ENCODE results near the gene PPY. TPM values are rescaled to one million over a fixed set of nuclear protein-coding genes. Genes with fewer than 3 reads are reported as not detected.

PPY gene
- total RNA-seq, 2 donors from 2014 or later: not detected

DNA sequence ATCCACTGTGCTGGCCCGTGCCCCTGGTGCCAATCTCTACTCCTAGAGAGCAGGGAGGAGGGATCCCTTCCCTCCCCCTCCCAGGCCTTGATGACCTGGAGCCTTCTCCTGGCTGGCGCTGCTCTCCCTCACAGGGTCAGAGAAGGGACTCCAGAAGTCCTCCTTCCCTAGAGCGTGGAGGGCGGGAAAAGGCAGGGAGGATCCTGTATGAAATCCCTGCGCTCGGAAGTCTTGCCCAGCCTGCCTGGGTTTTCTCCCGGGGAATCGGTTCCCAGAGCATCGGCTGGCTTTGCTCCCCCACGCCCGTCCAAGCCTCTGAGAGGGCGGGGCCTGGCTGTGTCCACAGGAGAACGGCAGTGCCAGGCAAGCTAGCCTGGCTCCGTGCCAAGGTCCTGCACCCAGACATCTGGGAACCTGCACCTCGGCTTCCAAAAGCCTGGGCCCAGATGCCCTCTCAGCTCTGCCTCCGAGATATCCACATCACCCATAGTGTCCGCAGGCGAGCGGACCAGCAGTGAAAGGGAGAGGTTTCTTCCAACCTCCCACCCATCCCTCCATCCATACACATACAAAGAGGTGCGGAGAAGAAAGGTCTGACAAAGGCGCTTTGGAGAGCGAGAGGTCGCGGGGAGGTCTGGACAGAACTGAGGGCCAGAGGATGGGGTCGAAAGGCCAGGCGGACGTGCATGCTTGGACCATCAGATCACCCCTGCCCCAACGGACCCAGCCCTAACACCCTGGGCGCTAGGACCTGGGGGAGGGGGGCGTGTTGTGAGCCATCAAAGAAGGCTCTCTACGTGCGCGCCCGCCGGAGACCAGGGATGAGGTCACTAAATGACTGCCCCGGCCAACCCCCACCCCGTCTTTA is 36.1 kb downstream of the PPY start:
- 1 to 3% methylated on average over 20 to 37 of the region's 37 CpGs for WGBS, 2 experiments (ENCODE audit: insufficient coverage in 1 of 2, insufficient read length in 1 of 2)
- Mint-ChIP-seq H3K9me3 (no peaks in the 10 kb centered on the region), H3K4me1 (peaks cover 3% of the 10 kb centered on the region), H3K27me3 (ENCODE audit: insufficient read depth) (peaks cover 64% of the 10 kb centered on the region), H3K27ac (peak overlapping the region; percentile 3), H3K4me3 (peak overlapping the region; percentile 63), H3K36me3 (ENCODE audit: low read depth) (no peaks in the 10 kb centered on the region)
- peak overlapping the region; percentile 72 for H3K4me3 ChIP-seq (ENCODE audit: low read length)
- H3K27me3 ChIP-seq (ENCODE audit: control insufficient read depth, insufficient read depth, low read length, poor library complexity, severe bottlenecking): peaks cover 61% of the 10 kb centered on the region
- H3K9ac ChIP-seq (ENCODE audit: extremely low read depth, low read length, poor library complexity, severe bottlenecking): no peak overlapping the region
- H3K27ac ChIP-seq (ENCODE audit: low read depth, low read length): peak overlapping the region; percentile 76
- no peak for TF ChIP-seq CTCF (conservative IDR thresholded peaks at IDR 0.05)
- no peaks in the 10 kb centered on the region for H3K4me1 ChIP-seq (ENCODE audit: control insufficient read depth, insufficient read depth, low read length)
- no peaks in the 10 kb centered on the region for H3K9me3 ChIP-seq (ENCODE audit: control insufficient read depth, low read length)
- peak; percentile 99 for DNase-seq
- H3K36me3 ChIP-seq (ENCODE audit: control insufficient read depth, insufficient read depth, low read length): no peaks in the 10 kb centered on the region

DNA sequence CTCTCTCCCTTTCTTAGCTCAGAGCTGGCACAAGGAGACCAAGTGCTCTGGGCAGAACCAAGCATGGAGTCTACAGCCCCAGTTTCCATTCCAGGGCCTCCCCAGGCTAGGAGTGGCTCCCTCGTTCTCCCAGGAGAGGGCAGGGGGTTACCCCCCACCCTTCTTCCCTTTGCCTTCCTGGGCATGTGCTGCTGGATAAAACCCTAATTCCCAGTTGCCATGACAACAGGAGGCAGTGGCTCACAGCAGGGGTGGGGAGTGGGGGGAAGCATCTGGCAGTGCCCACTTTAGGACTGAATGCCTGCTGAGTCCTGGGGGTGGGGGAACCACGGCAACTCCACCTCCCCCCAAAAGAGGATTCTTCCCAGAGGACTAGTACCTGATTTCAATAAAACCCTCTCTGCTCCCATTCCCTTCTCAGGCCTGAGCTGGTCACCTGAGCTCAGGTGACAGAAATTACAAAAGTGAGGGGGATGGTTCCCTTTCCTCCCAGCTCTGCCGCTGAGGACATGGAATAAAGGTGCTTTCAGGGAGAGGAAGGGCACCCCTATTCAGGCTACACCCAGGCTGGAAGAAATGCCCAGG is 36.8 kb downstream of the PPY start:
- H3K4me1 ChIP-seq (ENCODE audit: control insufficient read depth, insufficient read depth, low read length): no peaks in the 10 kb centered on the region
- Mint-ChIP-seq H3K4me1 (peaks cover 10% of the 10 kb centered on the region), H3K27me3 (ENCODE audit: insufficient read depth) (peaks cover 69% of the 10 kb centered on the region), H3K36me3 (ENCODE audit: low read depth) (no peaks in the 10 kb centered on the region), H3K9me3 (no peaks in the 10 kb centered on the region), H3K27ac (no peak overlapping the region), H3K4me3 (peak overlapping the region; percentile 63)
- DNase-seq: no peak
- no peaks in the 10 kb centered on the region for H3K9me3 ChIP-seq (ENCODE audit: control insufficient read depth, low read length)
- H3K27ac ChIP-seq (ENCODE audit: low read depth, low read length): no peak overlapping the region
- no peak for TF ChIP-seq CTCF (conservative IDR thresholded peaks at IDR 0.05)
- H3K9ac ChIP-seq (ENCODE audit: extremely low read depth, low read length, poor library complexity, severe bottlenecking): no peak overlapping the region
- WGBS, 2 experiments (ENCODE audit: insufficient coverage in 1 of 2, insufficient read length in 1 of 2): 25% methylated on average over 3 of the region's 3 CpGs; no CpG with 5 or more reads in 1 of the 2 experiments
- H3K4me3 ChIP-seq (ENCODE audit: low read length): no peak overlapping the region
- H3K36me3 ChIP-seq (ENCODE audit: control insufficient read depth, insufficient read depth, low read length): no peaks in the 10 kb centered on the region
- peaks cover 64% of the 10 kb centered on the region for H3K27me3 ChIP-seq (ENCODE audit: control insufficient read depth, insufficient read depth, low read length, poor library complexity, severe bottlenecking)

DNA sequence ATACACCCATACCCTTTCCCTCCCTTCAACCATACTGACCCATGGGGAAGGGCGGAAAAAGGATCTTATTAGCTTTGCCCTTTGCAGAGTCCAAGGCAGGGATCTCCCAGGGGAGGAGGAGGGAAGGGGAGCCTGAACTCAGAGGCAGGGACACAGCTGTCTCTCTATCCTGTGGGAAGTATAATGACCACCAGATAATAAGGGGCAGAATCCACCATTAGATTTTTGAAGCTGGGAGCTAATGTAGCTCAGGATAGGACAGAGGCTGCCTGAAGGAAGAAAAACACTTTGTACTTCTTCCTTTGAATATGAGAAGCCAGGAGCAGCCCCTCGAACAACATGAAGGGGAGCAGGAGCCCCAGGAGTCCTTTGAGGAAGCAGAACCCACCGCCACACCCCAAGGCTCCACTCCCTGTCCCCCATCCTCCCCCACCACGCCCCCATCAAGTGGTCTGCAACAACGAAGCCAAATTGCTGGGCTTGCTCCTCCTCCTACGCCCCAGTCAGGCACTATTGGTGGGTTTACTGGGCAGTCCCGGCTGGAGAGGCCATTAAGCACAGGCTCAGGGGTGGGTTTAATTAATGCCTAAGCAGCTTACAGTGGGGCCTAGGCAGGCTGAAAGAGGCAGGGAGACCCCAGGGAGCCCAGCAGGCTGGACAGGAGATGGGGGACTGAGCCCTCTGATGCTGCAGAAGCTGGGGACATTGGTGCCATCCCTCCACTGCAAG is 40.3 kb downstream of the PPY start:
- Mint-ChIP-seq H3K27me3 (ENCODE audit: insufficient read depth) (peaks cover 46% of the 10 kb centered on the region), H3K27ac (no peak overlapping the region), H3K4me1 (peaks cover 13% of the 10 kb centered on the region), H3K4me3 (no peak overlapping the region), H3K9me3 (no peaks in the 10 kb centered on the region), H3K36me3 (ENCODE audit: low read depth) (no peaks in the 10 kb centered on the region)
- TF ChIP-seq CTCF (conservative IDR thresholded peaks at IDR 0.05): no peak
- 55 to 73% methylated on average over 3 to 7 of the region's 7 CpGs for WGBS, 2 experiments (ENCODE audit: insufficient coverage in 1 of 2, insufficient read length in 1 of 2)
- H3K4me3 ChIP-seq (ENCODE audit: low read length): no peak overlapping the region
- H3K9me3 ChIP-seq (ENCODE audit: control insufficient read depth, low read length): no peaks in the 10 kb centered on the region
- no peak overlapping the region for H3K9ac ChIP-seq (ENCODE audit: extremely low read depth, low read length, poor library complexity, severe bottlenecking)
- H3K27me3 ChIP-seq (ENCODE audit: control insufficient read depth, insufficient read depth, low read length, poor library complexity, severe bottlenecking): peaks cover 41% of the 10 kb centered on the region
- DNase-seq: peak; percentile 69
- H3K36me3 ChIP-seq (ENCODE audit: control insufficient read depth, insufficient read depth, low read length): no peaks in the 10 kb centered on the region
- H3K4me1 ChIP-seq (ENCODE audit: control insufficient read depth, insufficient read depth, low read length): no peaks in the 10 kb centered on the region
- peak overlapping the region; percentile 10 for H3K27ac ChIP-seq (ENCODE audit: low read depth, low read length)

Data from endodermal cell (in vitro differentiated cells).